SK-N-SH treated with all-trans-retinoic acid at 6 μM for 48 hours (cell line): ENCODE results near the gene JMJD8.

Experiments
- ARNTL ChIP-seq: fragments of 450-650 bp; formaldehyde crosslinking; IDR thresholded peaks from 2 replicates; pipeline ENCODE4 v1.5.0; 2020; ENCODE audit warnings: low read depth, mild to moderate bottlenecking, moderate library complexity, borderline replicate concordance
- BACH2 ChIP-seq: fragments of 250-450 bp; sonication (Bioruptor Pico); IDR thresholded peaks from 2 replicates; pipeline ENCODE4 v1.9.0; 2021; ENCODE audit warnings: mild to moderate bottlenecking, borderline replicate concordance
- CSDC2 ChIP-seq: fragments of 250-450 bp; sonication (Bioruptor Pico); IDR thresholded peaks from 2 replicates; pipeline ENCODE4 v1.5.0; 2020; ENCODE audit warnings: mild to moderate bottlenecking, moderate library complexity
- CSRNP3 ChIP-seq: fragments of 250-450 bp; sonication (Bioruptor Pico); IDR thresholded peaks from 2 replicates; pipeline ENCODE4 v1.5.1; 2021; ENCODE audit warnings: mild to moderate bottlenecking, moderate library complexity
- GLIS3 ChIP-seq: fragments of 250-450 bp; sonication (Bioruptor Pico); IDR thresholded peaks from 2 replicates; pipeline ENCODE4 v1.5.0; 2020; ENCODE audit warnings: mild to moderate bottlenecking, moderate library complexity
- OSR1 ChIP-seq: fragments of 250-450 bp; sonication (Bioruptor Pico); IDR thresholded peaks from 2 replicates; pipeline ENCODE4 v1.8.0; 2022; ENCODE audit warnings: moderate library complexity, mild to moderate bottlenecking, inconsistent platforms
- PATZ1 ChIP-seq: fragments of 250-450 bp; sonication (Bioruptor Pico); IDR thresholded peaks from 2 replicates; pipeline ENCODE4 v1.8.0; 2020; ENCODE audit warnings: mild to moderate bottlenecking, moderate library complexity, borderline replicate concordance
- POU6F1 ChIP-seq: fragments of 250-450 bp; sonication (Bioruptor Pico); IDR thresholded peaks from 2 replicates; pipeline ENCODE4 v1.8.0; 2021; ENCODE audit warnings: low read depth, mild to moderate bottlenecking, moderate library complexity, borderline replicate concordance
- RARB ChIP-seq: fragments of 250-450 bp; sonication (Bioruptor Pico); IDR thresholded peaks from 2 replicates; pipeline ENCODE4 v1.8.0; 2021; ENCODE audit warnings: mild to moderate bottlenecking, moderate library complexity
- TCF4 ChIP-seq: fragments of 250-450 bp; sonication (Bioruptor Pico); IDR thresholded peaks from 2 replicates; pipeline ENCODE4 v1.8.0; 2021; ENCODE audit warnings: mild to moderate bottlenecking, moderate library complexity, borderline replicate concordance
- TOX ChIP-seq: fragments of 250-450 bp; sonication (Bioruptor Pico); IDR thresholded peaks from 2 replicates; pipeline ENCODE4 v1.8.0; 2021; ENCODE audit warnings: mild to moderate bottlenecking, moderate library complexity, borderline replicate concordance
- TSHZ2 ChIP-seq: fragments of 250-450 bp; sonication (Bioruptor Pico); IDR thresholded peaks from 2 replicates; pipeline ENCODE4 v1.5.0; 2020; ENCODE audit warnings: mild to moderate bottlenecking, moderate library complexity
- ZFP30 ChIP-seq: fragments of 450-650 bp; formaldehyde crosslinking; IDR thresholded peaks from 2 replicates; pipeline ENCODE4 v1.5.0; 2022; ENCODE audit warnings: mild to moderate bottlenecking, moderate library complexity
- ZNF70 ChIP-seq: fragments of 450-650 bp; formaldehyde crosslinking; IDR thresholded peaks from 2 replicates; pipeline ENCODE4 v1.5.0; 2020; ENCODE audit warnings: mild to moderate bottlenecking, moderate library complexity

- no peak for TF ChIP-seq ZNF70 (CRISPR knock-in tag)
- TF ChIP-seq ZFP30 (CRISPR knock-in tag): no peak
- TF ChIP-seq GLIS3 (CRISPR knock-in tag): no peak
- TF ChIP-seq PATZ1 (CRISPR knock-in tag): no peak
- TF ChIP-seq TCF4 (CRISPR knock-in tag): no peak
- no peak for TF ChIP-seq POU6F1 (CRISPR knock-in tag)
- no peak for TF ChIP-seq CSRNP3 (CRISPR knock-in tag)
- no peak for TF ChIP-seq TSHZ2 (CRISPR knock-in tag)
- no peak for TF ChIP-seq CSDC2 (CRISPR knock-in tag)
- TF ChIP-seq BACH2: no peak
- TF ChIP-seq TOX (CRISPR knock-in tag): no peak
- no peak for TF ChIP-seq RARB (CRISPR knock-in tag)
- TF ChIP-seq OSR1: no peak
- TF ChIP-seq ARNTL (CRISPR knock-in tag): no peak
Measured at GRCh38 chr16:667780-668518, 16.2 kb downstream of the JMJD8 start, which contains the start of gene RHOT2.
